ENCODE measurements around the gene ZNF598. TPM values are rescaled to one million over a fixed set of nuclear protein-coding genes. Genes with fewer than 3 reads are reported as not detected.

Gene ZNF598
- 10 to 100 TPM; 17.6 to 27.5 (median 18.1) TPM for polyA plus RNA-seq (ENCODE audit: insufficient read length in 4 of 4)

GRCh38 chr16:2009791-2010510 is at the start of gene ZNF598:
Gene ZNF598 (minus strand): TSS chr16:2009821.
- peak in 2 of 4 donors; percentile 77 to 80 for DNase-seq (ENCODE audit: low read depth in 4 of 4, low spot score in 3 of 4)

- DNase-seq (ENCODE audit: low read depth in 4 of 4, low spot score in 3 of 4), result no peak
These were observed 49.3 kb upstream of the ZNF598 start for GRCh38 chr16:2058872-2059271.

DNA sequence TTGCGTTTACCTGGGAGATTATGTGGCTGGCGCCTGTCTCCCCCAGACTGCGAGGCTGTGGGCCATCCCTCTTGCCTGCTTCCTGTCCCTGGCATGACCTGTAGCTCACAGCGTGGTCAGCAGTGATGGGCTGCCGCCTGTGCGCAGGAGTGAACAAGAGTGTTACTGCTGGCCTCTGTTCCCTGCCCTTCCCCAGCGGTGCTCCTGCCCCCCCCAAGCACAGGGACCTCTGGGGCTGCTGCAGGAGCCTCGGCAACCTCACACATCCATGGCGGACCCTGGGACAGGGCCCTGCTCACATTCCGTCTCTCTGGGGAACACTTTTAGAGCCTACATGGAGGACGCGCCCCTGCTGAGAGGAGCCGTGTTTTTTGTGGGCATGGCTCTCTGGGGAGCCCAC is 48.8 kb upstream of the ZNF598 start:
- no peak for DNase-seq (ENCODE audit: low read depth in 4 of 4, low spot score in 3 of 4)

GRCh38 chr16:2057438-2057837 is 47.8 kb upstream of the ZNF598 start:
- DNase-seq (ENCODE audit: low read depth in 4 of 4, low spot score in 3 of 4), result no peak

- no peak for DNase-seq (ENCODE audit: low read depth in 4 of 4, low spot score in 3 of 4)
These were observed 47.2 kb upstream of the ZNF598 start for GRCh38 chr16:2056681-2057407.

DNA sequence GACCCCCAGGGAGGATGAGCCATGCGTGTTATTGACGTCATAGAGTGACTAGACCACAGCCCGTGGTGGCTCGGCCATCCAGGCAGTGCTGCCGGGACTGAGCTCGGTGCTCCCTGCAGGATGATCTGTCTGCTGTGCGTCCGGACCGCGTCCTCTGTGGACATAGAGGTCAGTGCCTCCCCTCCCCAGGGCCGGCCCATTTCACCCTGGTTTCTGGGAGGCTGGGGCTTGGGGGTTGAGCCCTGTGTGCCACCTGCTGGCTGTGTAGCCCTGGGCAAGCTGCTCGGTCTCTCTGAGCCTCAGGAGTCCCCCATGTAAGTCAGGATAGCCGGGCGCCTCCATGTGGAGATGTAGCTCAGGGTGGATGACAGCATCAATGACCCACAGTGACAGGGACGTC is 46.5 kb upstream of the ZNF598 start:
- no peak for DNase-seq (ENCODE audit: low read depth in 4 of 4, low spot score in 3 of 4)

DNA sequence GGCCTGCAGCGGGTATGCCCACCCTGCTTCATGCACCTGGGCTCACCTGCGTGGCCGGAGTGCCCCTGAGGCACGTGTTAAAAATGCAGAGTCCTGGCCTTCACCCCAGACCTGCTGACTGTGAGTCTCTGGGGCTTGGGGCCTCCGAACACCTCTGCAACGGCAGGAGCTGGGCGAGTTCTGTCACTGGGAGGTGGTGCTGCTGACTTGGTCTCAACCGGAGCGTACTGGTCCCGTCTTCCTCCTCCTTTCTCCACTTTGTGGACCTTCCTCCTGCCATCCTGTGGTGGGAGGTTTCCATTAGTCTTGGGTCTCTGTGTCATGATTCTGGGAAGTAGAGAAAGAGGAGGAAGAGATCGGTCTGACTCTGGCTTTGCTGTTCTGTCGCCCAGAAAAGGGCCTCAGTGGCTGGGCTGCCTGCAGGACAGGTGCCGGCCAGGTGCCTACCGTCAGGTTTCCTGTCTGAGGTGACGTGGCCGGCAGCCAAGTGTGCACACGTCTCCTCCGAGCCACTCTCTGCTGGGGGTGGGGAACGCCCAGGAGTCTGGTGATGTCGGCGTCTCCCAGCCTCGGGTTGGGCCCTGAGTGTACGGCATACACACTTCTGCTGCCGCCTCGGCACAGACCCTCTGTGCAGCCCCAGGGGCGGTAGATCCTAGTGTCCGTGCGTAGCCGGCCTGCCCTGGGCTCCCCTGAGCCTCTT is 45.1 kb upstream of the ZNF598 start:
- no peak for DNase-seq (ENCODE audit: low read depth in 4 of 4, low spot score in 3 of 4)

GRCh38 chr16:2053897-2054296 is 44.3 kb upstream of the ZNF598 start:
- no peak for DNase-seq (ENCODE audit: low read depth in 4 of 4, low spot score in 3 of 4)

DNA sequence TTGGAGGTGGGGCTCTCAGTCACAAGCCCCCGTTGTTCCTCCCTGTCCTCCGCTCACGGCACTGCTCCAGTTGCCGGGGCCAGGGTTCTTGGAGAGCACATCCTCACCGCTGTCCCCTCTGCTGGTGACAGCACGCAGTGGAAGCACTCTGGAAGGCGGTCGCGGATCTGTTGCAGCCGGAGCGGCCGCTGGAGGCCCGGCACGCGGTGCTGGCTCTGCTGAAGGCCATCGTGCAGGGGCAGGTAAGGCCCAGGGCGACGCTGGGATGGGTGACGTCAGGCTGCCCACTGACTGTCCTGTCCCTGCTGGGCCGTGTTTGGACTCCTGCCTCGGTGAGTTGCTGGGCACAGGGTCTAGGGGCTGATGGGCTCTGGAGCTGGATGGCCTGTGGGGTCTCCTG is 43.6 kb upstream of the ZNF598 start:
- DNase-seq (ENCODE audit: low read depth in 4 of 4, low spot score in 3 of 4), result no peak

GRCh38 chr16:2048116-2048543 is 38.5 kb upstream of the ZNF598 start:
- no peak for DNase-seq (ENCODE audit: low read depth in 4 of 4, low spot score in 3 of 4)

GRCh38 chr16:2047330-2048115 is 37.9 kb upstream of the ZNF598 start, which contains the start of the genes NTHL1 and TSC2:
Gene NTHL1 (minus strand): TSS chr16:2047834. CDS start chr16:2047823, 11 bp downstream.
Gene TSC2 (plus strand): TSS chr16:2047985. CDS start chr16:2048616, 631 bp downstream.
- peak; percentile 91 to 96 (median 94) for DNase-seq (ENCODE audit: low read depth in 4 of 4, low spot score in 3 of 4)

DNA sequence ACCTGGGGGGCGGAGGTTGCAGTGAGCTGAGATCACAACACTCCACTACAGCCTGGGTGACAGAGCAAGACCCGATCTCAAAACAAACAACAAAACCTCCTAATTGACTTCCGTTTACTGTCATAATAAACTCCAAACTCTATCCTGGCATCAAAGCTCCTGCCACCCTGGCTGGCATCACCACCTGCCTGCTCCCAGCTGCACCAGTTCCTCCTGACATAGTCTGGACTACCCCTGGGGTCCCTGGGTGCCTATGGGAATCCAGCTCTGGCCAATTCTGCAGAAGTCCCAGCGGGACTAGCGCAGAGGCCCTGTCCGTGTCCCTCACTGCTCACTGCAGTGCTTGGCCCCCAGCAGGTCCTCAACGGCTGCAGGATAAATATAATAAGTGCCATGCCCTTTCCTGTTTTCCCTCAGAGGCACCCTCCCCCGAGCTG is 37.3 kb upstream of the ZNF598 start:
- DNase-seq (ENCODE audit: low read depth in 4 of 4, low spot score in 3 of 4), result no peak

GRCh38 chr16:2045965-2046892 is 36.6 kb upstream of the ZNF598 start:
- no peak for DNase-seq (ENCODE audit: low read depth in 4 of 4, low spot score in 3 of 4)

DNA sequence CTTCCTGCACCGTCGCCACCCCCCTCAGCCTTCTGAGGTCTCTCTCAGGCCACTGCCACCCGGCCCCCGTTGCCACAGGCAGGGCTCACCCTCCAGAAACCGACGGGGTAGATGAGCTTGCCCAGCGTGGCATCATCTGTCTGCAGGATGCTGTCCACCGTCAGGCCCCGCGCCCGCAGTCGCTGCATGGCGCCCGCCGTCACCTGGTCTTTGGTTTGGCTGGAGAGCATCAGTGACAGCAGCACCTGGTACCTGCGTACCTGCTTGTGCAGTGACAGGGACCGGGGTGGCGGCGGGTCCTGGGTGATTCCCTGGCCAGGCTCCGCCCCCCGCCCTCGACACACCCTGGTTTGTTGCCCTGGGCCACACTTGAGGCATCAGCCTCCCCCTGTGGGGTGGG is 34.9 kb upstream of the ZNF598 start:
- no peak for DNase-seq (ENCODE audit: low read depth in 4 of 4, low spot score in 3 of 4)

DNA sequence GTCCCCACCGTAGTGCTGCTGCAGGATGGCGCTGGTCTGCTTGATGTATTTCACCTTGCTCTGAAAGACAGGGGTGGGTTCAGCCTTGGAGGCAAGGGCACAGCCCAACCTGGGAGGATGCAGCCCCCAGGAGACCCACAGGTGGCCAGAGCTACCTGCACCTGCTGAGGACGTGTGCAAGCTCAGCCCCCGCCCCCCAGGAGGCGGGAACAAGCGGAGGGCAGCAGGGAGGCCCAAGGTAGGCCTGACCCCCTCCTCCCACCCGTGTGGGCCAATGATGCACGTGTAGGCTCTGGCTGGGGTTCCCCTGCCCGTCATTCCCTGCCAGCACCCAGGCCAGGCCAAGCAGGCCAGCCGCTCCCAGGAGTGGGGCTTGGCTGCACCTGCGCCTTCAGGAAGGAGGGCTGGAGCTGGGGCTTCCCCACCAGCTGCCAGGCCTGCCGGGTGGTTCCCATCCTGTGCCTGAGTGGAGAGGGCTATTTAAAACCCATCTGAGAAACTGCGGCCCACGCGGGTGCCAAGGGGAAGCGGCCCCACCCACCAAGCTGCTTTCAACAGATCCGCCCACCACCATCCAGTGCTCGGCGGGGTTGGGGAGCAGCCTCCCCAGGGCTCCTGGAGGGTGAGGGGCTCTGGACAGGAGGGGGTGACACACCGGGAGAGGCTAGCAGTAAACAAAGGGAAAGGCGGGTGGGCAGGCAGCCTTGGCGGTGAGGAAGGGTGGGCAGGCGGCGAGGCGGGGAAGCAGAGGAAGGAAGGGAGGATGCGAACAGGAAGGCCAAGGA is 34.2 kb upstream of the ZNF598 start:
- DNase-seq (ENCODE audit: low read depth in 4 of 4, low spot score in 3 of 4), result no peak

DNA sequence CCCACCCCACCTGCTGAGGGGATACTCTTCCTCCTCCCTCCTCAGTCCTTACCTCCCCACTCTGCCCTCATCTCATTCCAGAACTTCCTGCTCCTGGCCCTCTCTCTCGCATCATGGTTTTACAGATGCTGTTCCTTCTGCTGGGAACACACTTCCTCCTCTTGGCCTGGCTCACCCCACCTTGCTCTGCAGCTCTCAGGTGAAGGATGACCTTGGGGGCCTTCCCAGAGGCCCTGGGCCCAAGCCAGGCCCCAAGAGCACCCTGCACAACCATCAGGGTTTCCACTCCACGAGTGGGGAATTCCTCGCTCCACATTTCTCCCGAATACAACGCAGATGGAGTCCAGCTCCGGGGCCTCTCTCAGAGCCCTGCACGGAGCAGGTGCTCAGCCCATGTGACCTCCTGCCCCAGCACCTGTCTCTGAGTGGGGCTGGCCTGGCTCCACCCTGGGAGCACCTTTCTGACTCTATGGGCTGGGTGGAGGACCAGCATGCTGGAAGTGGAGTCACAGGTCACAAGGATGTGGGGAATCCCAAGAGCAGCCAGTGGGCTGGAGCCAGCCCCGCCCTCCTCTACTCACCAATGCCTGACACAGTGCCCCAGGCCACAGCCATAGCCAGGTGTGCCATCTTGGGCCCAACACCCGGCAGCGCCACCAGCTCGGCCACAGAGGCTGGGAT is 33.5 kb upstream of the ZNF598 start:
- no peak for DNase-seq (ENCODE audit: low read depth in 4 of 4, low spot score in 3 of 4)

DNA sequence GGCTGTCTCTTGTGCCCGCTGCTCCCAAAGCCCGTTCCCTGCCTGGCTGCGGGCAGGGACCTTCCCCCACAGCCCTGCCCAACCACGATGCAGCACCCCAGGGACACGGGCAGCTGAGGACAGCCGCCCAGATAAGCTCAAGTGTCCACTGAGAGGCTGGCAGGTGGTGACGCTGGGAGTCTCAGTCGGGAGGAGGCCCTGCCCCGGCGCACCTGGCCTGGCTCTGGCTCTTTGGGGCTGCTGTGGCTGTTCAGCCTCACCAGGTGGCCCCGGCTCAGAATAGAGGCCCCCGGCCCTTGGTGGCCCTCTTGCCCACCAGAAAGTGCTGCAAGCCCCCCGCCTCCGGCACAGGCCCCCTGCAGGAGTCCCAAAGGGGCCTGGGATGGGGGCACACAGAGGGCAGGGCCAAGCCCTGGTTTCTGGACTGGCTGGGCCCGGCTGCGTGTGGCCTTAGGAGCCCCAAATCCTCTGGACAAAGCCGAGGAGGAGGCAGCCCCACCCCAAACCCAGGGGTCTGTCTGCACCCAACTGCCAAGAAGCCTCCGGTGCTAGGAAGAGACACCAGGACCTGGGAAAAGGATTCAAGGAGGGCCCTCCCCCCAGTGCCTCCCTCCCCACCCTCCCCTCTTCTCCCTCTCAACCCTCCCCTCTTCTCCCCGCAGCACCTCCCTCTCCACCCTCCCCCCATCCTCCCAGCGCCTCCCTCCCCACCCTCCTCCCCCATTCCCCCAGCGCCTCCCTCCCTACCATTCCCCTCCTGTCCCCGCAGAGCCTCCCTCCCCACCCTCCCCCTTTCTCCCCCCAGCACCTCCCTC is 32.8 kb upstream of the ZNF598 start:
- no peak for DNase-seq (ENCODE audit: low read depth in 4 of 4, low spot score in 3 of 4)

Data from right renal pelvis (tissue), 4 donors.